ENCODE results near the gene GIGYF2. TPM values are rescaled to one million over a fixed set of nuclear protein-coding genes. Genes with fewer than 3 reads are reported as not detected.

The GIGYF2 gene
- total and polyA plus RNA-seq, 2 of the 4 experiments (the other 2 are of a cell fraction), result 14.7 to 66.0 TPM

GRCh38 chr2:232757905-232758304, 60.8 kb downstream of the GIGYF2 start:
- peaks cover 17% of the 10 kb centered on the region for H3K36me3 ChIP-seq (ENCODE audit: control insufficient read depth, insufficient read depth, low read length)
- in situ Hi-C loops (cut with MboI; ENCODE audit: low sequenced_read_pairs), result no loop called here
- no peak overlapping the region for H3K4ac ChIP-seq (ENCODE audit: low read depth, low read length)
- dilution Hi-C loops (cut with HindIII; ENCODE audit: low sequenced_read_pairs, unreplicated experiment), result no loop called here
- H4K20me1 ChIP-seq (ENCODE audit: insufficient read depth, low read length), result no peaks in the 10 kb centered on the region
- H2AFZ ChIP-seq (replicated peaks; ENCODE audit: low read length, poor library complexity), result no peak overlapping the region
- H3K4me2 ChIP-seq (ENCODE audit: low read depth, low read length), result no peak overlapping the region
- H3K9ac ChIP-seq (ENCODE audit: low read depth, low read length), result no peak overlapping the region
- no peaks in the 10 kb centered on the region for H3K9me3 ChIP-seq (ENCODE audit: control insufficient read depth, insufficient read depth, low read length)
- intact Hi-C loops (cut with micrococcal nuclease), result no loop called here
- H2BK5ac ChIP-seq (ENCODE audit: low read depth, low read length, poor library complexity, severe bottlenecking), result no peak overlapping the region
- no peak overlapping the region for H3K56ac ChIP-seq (ENCODE audit: extremely low read depth, insufficient read depth, low read length)
- H3K9me1 ChIP-seq (ENCODE audit: insufficient read depth, low read length), result no peaks in the 10 kb centered on the region
- H4K5ac ChIP-seq (ENCODE audit: low read depth, low read length), result no peak overlapping the region
- no peak overlapping the region for H4K91ac ChIP-seq (ENCODE audit: insufficient read depth, low read depth, low read length)
- BruUV-seq (replicated peaks), result no TSS peak
- TF ChIP-seq ELK1 (IDR thresholded peaks at IDR 0.05; ENCODE audit: borderline replicate concordance, low read depth, low read length) (no peak), RAD21 (IDR thresholded peaks at IDR 0.05; ENCODE audit: low read length) (no peak), RCOR1 (IDR thresholded peaks at IDR 0.05; ENCODE audit: insufficient replicate concordance, low read length) (no peak), CHD1 (IDR thresholded peaks at IDR 0.05; ENCODE audit: low read depth, low read length) (no peak), MAFK (IDR thresholded peaks at IDR 0.05; ENCODE audit: low read depth, low read length) (no peak), MAZ (IDR thresholded peaks at IDR 0.05; ENCODE audit: borderline replicate concordance, low read depth, low read length) (no peak), CTCF (conservative IDR thresholded peaks at IDR 0.05; ENCODE audit: low read depth, low read length) (no peak), NFE2L2 (IDR thresholded peaks at IDR 0.05; ENCODE audit: low read depth, low read length) (no peak), FOS (IDR thresholded peaks at IDR 0.05; ENCODE audit: low read depth, low read length) (no peak), USF2 (IDR thresholded peaks at IDR 0.05; ENCODE audit: low read depth, low read length) (no peak), POLR2A (IDR thresholded peaks at IDR 0.05; ENCODE audit: low read depth, low read length) (no peak), SMC3 (IDR thresholded peaks at IDR 0.05; ENCODE audit: low read depth, low read length) (no peak), BHLHE40 (IDR thresholded peaks at IDR 0.05; ENCODE audit: low read depth, low read length) (no peak), MXI1 (IDR thresholded peaks at IDR 0.05; ENCODE audit: borderline replicate concordance, low read depth, low read length) (no peak), CEBPB (IDR thresholded peaks at IDR 0.05; ENCODE audit: low read depth, low read length) (no peak), RFX5 (IDR thresholded peaks at IDR 0.05; ENCODE audit: low read depth, low read length) (no peak)
- no peaks in the 10 kb centered on the region for H3K27me3 ChIP-seq (ENCODE audit: control insufficient read depth, insufficient read depth, low read length)
- no peak overlapping the region for H3K18ac ChIP-seq (ENCODE audit: low read depth, low read length)
- DNase-seq, result no peak
- no peak overlapping the region for H2BK20ac ChIP-seq (ENCODE audit: low read depth, low read length)
- H3K4me1 ChIP-seq (ENCODE audit: control insufficient read depth, insufficient read depth, low read length), result no peaks in the 10 kb centered on the region
- no peak for ATAC-seq (ENCODE audit: low read depth)
- H3K4me3 ChIP-seq (ENCODE audit: insufficient read depth, low read depth, low read length), result no peak overlapping the region
- H4K8ac ChIP-seq (ENCODE audit: low read depth in 2 of 2, low read length in 2 of 2), result no peak overlapping the region
- H2BK120ac ChIP-seq (ENCODE audit: low read depth, low read length), result no peak overlapping the region
- H2BK15ac ChIP-seq (ENCODE audit: low read depth, low read length), result no peak overlapping the region
- POLR2A ChIA-PET (ENCODE audit: unreplicated experiment), result no interaction called here
- no peak overlapping the region for H3K14ac ChIP-seq (replicated peaks; ENCODE audit: low read depth, low read length)
- CTCF ChIA-PET, result no interaction called here
- H3K27ac ChIP-seq (ENCODE audit: insufficient read depth, low read length), result no peak overlapping the region
- no peak overlapping the region for H2AK5ac ChIP-seq (ENCODE audit: low read depth, low read length)
- H3K23ac ChIP-seq (ENCODE audit: low read depth, low read length), result no peak overlapping the region
- H2AK9ac ChIP-seq (replicated peaks; ENCODE audit: low read depth, low read length, poor library complexity), result no peak overlapping the region
- peaks cover 3 to 5% of the 10 kb centered on the region in 2 experiments; a peak in 2 of 4 replicates for H3K79me1 ChIP-seq (ENCODE audit: low read depth in 1 of 2, low read length in 2 of 2)
- no CpG with 5 or more reads among the region's 2 CpGs for WGBS, 2 experiments (ENCODE audit: extremely low coverage in 2 of 2, insufficient read length in 1 of 2)

All from IMR-90 (cell line).